ENCODE data around the gene CADPS.

The CADPS gene

GRCh38 chr3:62873451-62873760 lies 1.8 kb downstream of the CADPS start:
- DNase-seq = no peak

GRCh38 chr3:62872318-62872717 lies 2.9 kb downstream of the CADPS start:
- no peak for DNase-seq

- no peak for DNase-seq
Observed at GRCh38 chr3:62870321-62870720, 4.9 kb downstream of the CADPS start.

- DNase-seq = no peak
Observed at GRCh38 chr3:62863648-62864047, 11.6 kb downstream of the CADPS start.

GRCh38 chr3:62859203-62859791 lies 15.9 kb downstream of the CADPS start:
- DNase-seq = no peak

GRCh38 chr3:62845996-62846395 lies 29.2 kb downstream of the CADPS start:
- no peak for DNase-seq

GRCh38 chr3:62843508-62843907 lies 31.7 kb downstream of the CADPS start:
- DNase-seq = no peak

- no peak for DNase-seq
Observed at GRCh38 chr3:62839748-62840147, 35.5 kb downstream of the CADPS start.

- no peak for DNase-seq
Observed at GRCh38 chr3:62837145-62837787, 38.0 kb downstream of the CADPS start.

GRCh38 chr3:62835554-62836236 lies 39.5 kb downstream of the CADPS start:
- DNase-seq = no peak

GRCh38 chr3:62833538-62833937 lies 41.7 kb downstream of the CADPS start:
- DNase-seq = no peak

GRCh38 chr3:62832553-62832952 lies 42.7 kb downstream of the CADPS start:
- DNase-seq = no peak

GRCh38 chr3:62830727-62831322 lies 44.4 kb downstream of the CADPS start:
- no peak for DNase-seq

GRCh38 chr3:62827550-62827949 lies 47.7 kb downstream of the CADPS start:
- no peak for DNase-seq

GRCh38 chr3:62824965-62825592 lies 50.1 kb downstream of the CADPS start:
- DNase-seq = no peak

GRCh38 chr3:62823461-62824050 lies 51.7 kb downstream of the CADPS start:
- DNase-seq = no peak

GRCh38 chr3:62822905-62823304 lies 52.3 kb downstream of the CADPS start:
- no peak for DNase-seq

- DNase-seq = no peak
Observed at GRCh38 chr3:62818347-62818746, 56.9 kb downstream of the CADPS start.

GRCh38 chr3:62817678-62818077 lies 57.5 kb downstream of the CADPS start:
- no peak for DNase-seq

- DNase-seq = no peak
Observed at GRCh38 chr3:62815981-62816380, 59.2 kb downstream of the CADPS start.

GRCh38 chr3:62812631-62813030 lies 62.6 kb downstream of the CADPS start:
- DNase-seq = no peak

- no peak for DNase-seq
Observed at GRCh38 chr3:62811119-62811518, 64.1 kb downstream of the CADPS start.

GRCh38 chr3:62809369-62809768 lies 65.8 kb downstream of the CADPS start:
- no peak for DNase-seq

Data from NCI-H1092 (cell line).